NCI-H146 treated with DMSO at 0.1 percent for 48 hours (cell line): ENCODE data around the gene FAM162B.
"Not testable (repeated sequence)": the region's sequence is repeated elsewhere in the genome, so short reads cannot be mapped to it uniquely, and the experiment has no call there.

Experiments used
- DNase-seq: peaks from one replicate; lab custom pipeline; 2025; ENCODE audit not compliant: unreplicated experiment; lab: John Stamatoyannopoulos, UW

FAM162B gene

DNA sequence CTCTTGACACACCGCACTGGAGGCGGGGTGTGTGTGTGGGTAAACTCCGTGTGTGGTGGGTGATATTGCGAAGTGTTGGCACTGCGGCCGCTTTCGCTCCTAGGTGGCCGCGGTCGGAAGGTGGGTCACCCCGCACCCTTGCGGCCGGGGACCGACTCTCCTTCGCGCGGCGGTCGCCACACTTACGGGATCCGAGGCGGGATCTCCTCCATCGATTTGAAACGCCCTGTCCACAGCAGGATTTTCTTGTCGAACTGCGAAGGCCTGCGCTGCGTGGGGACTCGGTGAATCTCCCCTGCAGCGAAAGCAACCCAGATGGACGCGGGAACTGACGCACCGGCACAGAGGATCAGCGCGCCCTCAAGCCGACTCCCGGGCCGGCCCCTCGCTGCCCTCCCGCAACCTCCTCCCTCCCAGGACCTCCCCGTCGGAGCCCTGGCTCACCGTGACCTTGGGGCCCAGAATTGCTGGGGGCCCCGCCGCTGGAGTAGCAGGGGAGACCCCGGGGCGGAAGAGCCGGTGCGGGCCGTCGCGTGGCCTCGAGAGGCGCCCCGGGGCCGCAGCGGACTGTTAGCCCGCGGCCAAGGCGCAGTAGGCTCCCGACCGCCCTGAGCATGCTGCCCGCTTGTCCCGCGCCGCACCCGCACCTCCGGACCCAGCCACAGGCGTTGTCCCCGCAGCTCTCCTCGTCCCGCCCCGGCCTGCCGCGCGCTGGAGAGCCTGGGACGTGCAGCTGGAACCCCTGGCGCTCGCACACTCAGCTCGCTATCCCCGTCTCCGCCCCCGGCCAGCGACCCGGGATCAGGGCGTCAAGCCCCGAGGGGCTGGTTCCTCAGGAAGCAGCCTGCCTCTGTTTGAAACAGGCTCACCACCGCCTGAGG is at the start of gene FAM162B:
Gene FAM162B, minus strand, starts transcription at position 759 of the 881 bp plus-strand sequence. Its CDS starts 143 bp downstream, at position 616.
- no peak for DNase-seq

DNA sequence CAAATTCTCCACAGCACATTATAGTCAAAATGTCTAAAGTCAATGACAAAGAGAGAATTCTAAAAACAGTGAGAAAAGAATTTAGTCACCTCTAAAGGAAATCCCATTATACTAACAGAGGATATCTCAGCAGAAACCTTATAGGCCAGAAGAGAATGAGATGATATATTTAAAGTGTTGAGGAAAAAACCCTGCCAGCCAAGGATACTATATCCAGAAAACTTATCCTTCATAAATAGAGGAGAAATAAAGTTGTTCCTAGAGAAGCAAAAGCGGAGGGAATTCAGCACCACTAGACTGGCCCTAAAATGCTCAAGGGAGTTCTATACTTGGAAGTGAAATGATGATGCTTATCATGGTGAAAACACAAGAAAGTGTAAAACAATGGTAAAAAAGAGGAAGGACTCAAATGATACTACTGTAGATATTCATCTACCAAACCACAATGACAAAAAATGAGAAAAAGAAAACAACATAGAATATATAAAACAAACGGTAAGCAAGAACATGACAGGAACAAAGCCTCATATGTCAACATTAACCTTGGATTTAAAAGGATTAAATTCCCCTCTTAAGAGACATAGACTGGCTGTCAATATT is 46.6 kb upstream of the FAM162B start:
- DNase-seq = no peak

DNA sequence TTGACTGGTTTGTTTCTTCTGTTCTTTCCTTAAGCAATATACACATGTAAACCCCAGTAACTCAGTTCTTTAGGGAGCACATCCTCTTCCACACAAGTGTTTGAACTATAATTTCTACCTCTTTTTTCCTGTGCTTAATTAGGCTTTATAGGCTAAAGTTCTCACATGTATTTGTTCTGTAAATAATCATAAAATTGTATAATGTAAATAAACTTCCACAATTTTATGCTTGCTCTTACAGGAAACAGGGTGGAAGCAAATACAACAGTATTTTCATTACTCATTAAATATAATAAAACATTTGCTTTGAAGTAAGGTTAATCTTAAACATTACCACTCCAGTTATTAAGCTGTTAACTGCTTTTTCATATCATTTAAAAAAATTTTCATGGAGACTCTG is 36.5 kb upstream of the FAM162B start:
- no peak for DNase-seq

DNA sequence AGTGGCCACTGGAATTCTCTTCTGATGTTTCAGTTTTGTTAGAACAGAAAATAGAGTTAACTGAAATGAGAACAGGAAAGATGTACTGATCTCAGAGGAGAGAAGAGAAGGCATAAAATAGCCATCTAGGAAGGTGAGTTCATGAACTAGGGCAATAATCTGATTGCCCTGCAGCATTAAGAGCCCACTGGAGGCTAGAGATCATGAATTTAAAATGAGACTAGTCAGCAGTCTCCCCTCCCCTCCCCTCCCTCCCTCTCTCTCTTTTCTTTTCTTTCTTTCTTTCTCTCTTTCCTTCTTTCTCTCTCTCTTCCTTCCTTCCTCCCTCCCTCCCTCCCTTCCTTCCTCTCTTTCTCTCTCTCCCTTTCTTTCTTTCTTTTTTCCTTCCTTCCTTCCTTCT is 34.4 kb upstream of the FAM162B start:
- DNase-seq = no peak

DNA sequence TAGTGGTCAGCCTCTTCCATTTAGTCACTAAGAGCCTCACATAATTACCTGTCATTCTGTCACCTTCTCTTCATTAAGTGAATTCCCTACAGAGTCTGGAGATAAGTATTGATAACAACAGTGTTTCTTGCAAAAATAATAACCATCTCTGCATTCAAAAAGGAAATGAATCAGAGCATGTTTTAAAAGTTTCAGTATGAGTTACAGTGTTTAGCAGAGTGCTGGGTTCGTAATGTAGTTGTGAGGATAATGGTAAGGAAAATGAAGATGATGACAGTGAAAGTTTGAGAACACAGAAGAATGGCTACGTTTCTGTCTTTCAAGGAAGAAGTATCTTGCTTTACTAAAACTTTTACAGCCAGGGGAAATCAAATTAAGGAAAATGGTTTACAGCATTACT is 32.1 kb upstream of the FAM162B start:
- no peak for DNase-seq

DNA sequence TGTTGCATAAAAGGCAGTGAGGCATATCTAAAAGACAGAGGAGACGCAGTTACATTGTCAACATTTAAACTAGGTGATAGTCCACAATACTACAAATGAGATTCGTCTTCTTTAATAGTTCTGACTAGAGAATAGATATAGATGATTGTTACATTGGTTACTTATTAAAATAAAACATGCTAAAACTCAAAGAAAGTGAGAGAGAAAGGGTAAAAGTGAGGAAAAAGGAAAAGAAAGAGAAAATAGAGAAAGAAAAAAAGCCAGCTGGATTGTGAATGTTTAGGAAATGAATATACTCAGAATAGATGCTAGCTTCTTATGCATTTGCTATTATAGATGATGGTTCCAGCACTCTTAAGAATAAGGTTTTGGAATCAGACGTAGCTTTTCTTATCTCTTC is 27.7 kb upstream of the FAM162B start:
- DNase-seq = no peak

DNA sequence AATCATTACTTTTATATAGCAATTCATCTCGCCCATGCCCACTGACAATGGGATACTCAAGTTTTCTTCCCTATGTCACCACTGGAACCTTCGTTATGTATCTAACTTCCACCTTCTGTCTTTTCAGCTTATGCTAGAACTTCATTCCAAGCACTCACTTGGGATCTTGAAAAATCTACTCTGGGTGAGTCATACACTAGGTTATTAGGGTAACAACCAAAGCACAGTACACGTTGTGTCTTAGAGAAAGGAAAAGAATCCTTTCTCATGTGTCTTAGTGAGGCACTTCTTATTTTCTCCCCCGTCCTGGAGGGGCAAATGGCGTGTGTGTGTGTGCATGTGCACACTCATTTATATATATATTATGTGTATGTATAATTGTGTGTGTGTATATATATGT is 18.3 kb upstream of the FAM162B start:
- DNase-seq = no peak

DNA sequence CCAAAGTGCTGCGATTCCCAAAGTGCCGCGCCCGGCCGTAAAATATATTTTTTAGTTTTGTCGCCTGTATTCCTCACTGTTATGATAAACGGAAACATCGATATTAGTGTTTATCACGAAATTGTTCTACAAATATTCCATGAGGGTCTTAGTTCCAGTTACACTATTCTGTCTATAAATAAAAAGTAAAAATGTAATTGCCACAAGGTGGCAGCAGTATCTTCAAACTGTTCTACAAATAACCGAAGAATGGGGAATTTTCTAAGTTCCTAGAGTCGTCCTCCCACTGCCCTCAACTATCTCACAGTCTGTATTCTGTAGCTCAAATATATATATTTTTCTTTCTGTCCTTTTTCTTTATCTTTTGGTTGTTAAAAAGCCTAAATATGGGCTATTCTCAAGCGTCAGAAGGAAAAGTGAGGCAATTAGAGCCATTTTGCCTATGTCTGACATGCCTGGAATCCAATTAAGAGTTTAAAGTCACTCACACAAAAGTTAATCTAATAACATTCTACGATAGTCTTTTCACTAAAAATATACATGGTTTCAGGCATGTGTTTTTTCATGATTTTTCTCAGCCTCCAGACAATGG is 14.2 kb upstream of the FAM162B start:
- DNase-seq = peak; percentile 29

DNA sequence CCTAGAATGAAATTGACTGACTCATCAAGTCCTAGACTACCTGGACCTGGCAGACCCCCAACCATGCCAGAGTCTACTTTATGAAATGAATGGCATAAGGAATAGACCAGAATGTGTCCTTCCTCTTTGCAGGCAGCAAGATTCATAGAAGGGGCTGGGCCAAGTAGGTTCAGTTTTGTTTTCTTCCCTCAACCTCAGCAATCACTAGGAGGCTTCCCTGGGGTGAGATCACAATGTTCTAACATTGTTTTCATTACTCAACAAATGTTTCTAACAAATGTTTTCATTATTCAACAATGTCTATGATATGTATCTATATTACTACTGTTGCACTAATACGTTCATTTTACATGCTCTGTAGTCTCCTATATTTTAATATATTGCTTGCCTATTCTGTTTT is 8.4 kb upstream of the FAM162B start:
- no peak for DNase-seq

DNA sequence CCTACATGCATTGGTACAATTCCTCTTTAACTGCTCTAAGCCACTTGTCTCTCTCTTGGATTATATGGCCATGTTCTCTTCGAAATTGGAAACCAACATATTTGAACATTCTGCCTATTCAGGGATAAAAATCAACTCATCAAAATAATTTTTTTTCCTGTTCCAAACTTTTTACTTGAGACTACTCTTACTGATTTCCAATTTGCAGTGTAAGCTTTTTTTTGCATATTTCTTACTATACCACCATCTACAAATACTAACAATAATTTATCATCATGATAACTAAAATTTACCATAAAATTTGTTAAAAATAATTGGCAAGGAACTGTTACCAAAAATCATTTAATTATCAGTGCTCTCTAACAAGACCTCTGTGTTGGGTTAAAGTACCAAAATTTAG is 6.9 kb upstream of the FAM162B start:
- no peak for DNase-seq

DNA sequence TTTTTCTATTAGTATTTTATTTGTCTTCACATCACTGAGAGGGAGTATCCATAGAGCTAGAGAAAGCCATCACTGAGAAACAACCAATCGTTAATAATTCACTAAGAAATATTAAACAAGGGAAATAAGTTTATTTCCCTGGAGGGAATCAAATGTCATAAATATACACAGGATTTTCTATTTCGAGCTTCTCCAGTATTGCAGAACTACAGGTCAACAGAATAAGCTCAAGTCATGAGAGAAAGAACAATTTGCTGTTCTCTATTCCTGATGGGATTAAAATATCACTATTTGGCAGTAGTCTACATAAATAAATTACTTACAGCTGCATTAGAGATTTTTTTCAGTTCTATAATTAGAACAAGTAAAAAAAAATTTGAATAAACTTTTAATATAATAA is 2.2 kb upstream of the FAM162B start:
- no peak for DNase-seq

DNA sequence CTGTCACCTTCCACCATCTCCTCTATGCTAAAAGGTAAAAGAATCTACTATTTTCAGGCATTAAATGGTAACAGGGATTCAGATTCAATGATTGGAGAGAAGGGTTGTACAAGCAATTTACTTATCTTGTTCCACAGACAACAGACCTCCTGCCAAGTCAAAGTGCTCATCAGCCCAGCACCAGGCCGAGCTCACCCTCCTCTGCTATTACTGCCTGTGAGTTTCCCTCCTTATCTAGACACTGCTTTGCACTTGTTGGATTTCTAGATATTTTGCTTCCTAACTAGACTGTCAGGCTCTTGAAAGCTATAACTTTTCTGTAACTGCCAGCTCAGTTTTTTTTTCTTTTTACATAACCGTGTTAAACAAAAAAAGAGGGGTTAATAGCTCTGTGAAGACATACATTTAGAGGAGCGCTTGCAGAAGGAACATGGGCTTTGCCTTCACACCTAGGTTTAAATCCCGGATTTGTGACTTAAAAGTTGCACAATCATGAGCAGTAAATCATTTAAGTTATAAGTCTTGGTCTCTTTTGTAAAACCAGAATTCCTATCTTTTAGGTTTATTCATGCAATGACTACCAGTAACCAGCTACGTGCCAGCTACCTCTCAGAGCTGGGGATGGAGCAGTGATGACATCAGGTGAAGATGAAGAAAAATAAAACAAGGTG is 1.1 kb upstream of the FAM162B start:
- no peak for DNase-seq

DNA sequence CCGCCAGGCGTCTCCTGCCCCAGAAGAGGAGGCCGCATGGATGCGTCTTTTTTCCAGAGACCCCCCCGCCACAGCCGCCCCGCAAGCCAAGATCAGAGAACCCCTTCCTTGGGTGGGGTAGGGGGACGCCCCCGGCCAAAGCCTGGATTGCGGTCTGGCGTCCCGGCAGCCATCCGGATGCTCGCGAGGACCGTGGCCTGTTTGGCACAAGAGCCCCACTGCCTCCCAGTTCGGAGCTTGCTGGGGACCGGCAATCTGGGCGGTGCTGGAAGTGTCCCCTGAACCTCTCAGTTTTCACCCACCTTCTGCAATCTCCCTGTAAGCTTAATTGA is 924 bp downstream of the FAM162B start:
- no peak for DNase-seq

DNA sequence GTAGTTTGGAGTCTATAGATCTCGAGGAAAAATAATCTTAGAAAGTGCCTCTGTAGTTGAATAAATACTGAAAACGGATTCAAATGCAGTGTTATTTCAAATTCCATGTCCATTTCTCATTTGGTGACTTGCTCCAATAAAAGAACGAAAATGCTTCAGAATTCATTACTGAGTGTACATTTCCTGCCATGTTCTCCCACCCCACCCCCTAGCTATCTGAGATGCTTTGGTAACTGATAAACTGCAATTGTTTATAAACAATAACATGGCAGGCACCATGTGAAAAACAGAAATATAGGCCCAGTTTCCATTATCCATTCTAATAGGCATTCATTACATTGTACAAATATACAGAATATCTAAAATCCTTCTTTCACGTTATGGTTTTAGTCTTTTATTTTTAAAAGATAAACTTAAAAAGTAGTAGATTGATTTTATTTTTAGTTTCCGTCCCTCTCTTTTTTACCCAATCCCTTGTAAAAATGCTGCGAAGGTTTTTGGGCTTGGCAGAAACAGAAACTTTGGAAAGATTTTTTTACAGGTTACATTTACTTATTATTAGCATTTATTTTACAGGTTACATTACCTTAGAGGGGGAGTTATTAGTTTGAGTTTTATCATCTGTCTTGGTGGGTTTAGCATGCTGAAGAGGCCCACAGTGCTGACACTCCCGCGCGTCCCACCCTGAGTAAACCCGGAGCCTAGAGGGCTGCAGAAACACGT is 1.5 kb downstream of the FAM162B start:
- DNase-seq = no peak

DNA sequence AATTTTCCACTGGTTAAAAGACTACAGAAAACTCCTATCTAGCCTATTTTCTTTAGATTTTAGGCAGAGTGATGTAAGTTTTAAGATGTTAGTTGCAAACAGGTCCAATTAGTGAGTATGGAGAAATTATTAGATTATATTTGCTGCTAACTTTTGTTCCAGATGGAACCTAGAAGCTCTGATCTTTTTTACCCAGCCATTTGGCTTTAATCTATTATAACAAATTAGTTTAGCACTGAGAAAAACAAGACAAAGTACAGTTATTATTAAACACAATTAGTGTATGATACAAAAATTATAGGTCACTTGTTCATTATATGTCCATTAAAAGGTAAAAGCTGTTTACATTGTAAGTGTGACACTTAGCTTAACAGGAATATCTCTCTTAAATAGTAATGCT is 2.5 kb downstream of the FAM162B start:
- DNase-seq = no peak

DNA sequence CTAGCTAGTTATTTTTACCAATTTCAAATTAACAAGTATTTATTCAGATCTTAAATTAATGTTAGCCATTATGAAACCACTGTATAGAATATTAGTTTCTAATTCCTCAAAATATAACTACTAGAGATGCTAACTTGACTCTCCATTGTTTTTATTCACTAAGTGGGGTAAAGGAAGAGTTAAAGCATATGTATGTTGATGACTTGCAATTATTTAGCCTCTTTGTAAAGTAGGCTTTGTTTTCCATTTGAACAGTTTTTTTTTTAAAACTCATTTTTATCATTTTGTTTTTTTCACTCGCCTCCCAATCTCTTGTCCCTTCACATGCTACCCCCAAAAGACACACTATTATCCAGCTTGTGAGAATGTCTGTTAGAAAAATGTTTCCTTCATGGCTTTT is 3.3 kb downstream of the FAM162B start:
- no peak for DNase-seq

DNA sequence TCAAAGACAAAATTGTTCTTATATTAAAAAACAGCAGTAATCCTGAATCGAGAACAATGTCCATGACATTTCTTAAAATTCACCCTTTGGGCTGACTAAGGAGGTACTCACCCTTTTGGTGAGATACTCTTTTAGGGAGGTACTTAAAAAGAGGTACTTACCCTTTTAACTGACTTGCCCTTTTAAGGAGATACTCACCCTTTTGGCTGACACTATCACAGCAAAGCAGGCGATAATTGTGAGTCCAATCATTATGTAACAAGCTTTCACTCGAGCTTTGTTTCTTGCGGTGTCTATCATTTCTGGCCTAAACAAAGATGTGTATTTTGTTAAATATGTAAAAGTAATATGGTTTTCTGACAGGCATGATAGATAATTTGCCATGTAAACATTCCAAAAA is 3.7 kb downstream of the FAM162B start:
- no peak for DNase-seq

DNA sequence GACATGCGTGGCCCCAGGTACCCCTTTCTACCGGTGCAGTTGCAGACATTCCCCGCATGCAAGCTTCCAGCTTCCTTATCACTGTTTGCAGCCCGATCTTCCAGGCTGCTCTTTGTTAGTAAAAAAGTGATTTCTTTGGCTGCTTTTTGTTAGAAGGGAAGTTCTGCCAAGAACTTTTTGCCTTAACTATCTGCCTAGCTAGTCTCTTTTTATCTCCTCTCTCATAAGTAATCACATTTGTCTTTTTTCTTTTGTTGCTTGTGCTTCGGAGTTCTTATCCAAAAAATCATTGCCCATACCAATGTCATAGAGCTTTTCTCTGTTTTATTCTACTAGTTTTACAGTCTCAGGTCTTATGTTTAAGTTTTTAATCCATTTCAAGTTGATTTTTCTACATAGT is 20.3 kb downstream of the FAM162B start:
- no peak for DNase-seq

DNA sequence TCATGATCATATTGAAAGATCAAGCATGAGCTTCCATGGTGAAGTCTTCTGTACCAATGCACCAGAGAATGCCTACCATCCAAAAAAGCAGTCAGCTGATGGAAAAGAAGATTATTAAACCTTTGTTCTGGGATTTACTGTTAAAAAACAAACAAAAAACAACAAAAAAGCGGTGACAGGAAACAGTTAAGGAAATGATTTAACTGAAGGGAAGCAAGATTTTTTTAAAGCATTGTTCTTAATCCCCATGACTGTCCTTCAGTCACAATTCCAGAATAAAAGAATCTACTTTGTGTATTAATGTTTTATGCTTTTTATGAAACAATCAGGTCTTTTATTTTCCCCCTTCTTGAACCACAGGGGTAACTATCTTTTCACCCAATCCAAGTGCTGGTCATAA is 23.9 kb downstream of the FAM162B start:
- no peak for DNase-seq

DNA sequence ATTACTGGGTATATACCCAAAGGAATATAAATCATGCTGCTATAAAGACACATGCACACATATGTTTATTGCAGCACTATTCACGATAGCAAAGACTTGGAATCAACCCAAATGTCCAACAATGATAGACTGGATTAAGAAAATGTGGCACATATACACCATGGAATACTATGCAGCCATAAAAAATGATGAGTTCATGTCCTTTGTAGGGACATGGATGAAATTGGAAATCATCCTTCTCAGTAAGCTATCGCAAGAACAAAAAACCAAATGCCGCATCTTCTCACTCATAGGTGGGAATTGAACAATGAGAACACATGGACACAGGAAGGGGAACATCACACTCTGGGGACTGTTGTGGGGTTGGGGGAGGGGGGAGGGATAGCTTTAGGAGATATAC is 25.0 kb downstream of the FAM162B start:
- DNase-seq = not testable (repeated sequence)

DNA sequence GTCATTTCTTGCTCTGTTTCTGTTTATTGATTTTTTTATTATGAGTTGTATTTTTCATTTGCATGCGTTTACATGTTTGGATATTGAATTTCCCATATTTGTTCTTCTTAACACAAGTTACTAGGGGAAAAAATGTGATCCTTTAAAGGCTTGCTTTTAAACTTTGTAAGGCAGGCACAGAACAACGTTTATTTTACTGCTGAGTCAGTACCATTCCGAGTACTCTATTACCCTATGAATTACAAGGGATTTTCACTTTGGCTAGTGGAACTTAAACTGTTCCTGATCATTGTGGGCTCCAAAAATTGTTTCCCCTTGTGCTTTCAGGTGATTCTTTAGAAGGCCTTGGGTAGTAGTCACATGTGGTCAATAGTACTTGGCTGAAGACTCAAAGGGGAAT is 28.5 kb downstream of the FAM162B start:
- no peak for DNase-seq
